HG02798 (cell line): ENCODE data around the gene TMEM126B.
"Not testable (repeated sequence)": the region's sequence is repeated elsewhere in the genome, so short reads cannot be mapped to it uniquely, and the experiment has no call there.

Experiments used
- ATAC-seq: cut with Tn5 transposase; IDR thresholded peaks from one replicate; pipeline ENCODE4 v1.9.1; 2021; ENCODE audit warnings: mild to moderate bottlenecking; ENCODE audit not compliant: unreplicated experiment, poor library complexity

TMEM126B gene

DNA sequence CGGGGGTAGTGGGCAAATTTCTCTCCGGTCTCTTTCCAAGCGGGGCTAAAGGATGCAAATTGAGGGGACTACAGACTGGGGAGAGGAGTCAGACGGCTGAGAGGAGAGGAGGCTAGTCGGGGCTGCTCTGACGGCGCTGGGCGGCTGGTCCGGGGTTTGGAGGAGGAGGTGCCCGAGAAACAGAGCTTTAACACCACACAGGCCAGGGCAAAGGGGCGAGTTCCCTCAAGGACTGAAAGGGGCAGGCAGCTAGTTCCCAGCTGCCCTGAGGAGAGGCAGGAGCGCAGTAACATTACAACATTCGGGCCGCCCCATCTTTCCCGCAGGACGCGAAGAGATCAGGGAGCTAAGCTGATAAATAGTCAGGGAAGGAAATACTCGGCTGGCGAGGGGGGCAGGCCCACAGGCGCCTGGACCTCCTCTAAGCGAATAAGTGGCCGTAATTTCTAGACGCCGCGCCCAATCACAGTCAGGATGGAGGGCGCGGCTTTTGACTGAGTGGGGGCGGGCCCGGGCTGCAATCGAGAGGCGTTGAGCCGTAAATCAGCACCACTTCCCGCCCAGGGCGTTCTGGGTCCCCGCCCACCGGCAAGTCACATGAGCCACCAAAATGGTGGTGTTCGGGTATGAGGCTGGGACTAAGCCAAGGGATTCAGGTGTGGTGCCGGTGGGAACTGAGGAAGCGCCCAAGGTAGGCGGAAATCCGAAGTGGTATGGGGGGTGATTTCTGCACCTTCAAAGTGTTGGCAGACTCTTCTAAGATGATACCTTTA is at the start of gene TMEM126B:
Gene TMEM126B, plus strand, starts transcription at position 596 of the 773 bp plus-strand sequence. Its CDS starts 15 bp downstream, at position 611.
- ATAC-seq = peak; percentile 100

DNA sequence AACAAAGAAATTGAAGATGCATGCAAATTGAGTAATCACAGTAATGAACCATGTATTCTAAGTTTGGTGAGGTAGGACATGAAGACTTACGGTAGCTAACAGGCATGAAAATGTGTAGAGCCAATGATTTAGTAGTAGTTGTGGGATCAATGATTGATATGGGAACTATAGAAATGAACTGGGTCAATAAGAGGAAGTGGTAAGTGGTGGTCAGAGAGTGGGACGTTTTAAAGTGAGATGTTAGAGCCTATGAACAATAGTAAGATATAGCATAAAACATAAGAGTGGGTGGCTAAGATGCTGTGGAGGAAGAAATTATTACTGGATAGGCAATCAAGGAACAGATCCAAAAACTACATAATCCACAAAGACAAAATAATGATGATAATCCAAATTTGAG is 46.3 kb upstream of the TMEM126B start:
- ATAC-seq = no peak

DNA sequence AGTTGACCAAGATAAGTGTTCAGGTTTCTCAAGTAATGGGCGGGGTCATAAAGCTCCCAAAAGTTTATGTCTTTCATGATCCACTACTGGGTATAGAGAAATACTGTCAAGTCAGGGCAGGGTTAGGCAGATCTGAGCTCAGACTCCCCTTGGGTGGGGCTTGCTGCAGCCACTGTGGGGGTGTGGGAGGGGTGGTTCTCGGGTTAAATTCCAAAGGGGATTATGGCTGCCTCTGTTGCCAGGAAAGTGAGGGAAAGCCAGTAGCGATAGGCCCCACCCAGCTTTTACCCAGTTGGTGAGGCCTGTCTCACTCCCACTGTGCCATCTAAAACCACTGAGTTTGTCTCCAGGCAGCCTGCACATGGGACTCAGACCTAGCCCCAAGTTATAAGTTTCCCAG is 39.0 kb upstream of the TMEM126B start:
- no peak for ATAC-seq

DNA sequence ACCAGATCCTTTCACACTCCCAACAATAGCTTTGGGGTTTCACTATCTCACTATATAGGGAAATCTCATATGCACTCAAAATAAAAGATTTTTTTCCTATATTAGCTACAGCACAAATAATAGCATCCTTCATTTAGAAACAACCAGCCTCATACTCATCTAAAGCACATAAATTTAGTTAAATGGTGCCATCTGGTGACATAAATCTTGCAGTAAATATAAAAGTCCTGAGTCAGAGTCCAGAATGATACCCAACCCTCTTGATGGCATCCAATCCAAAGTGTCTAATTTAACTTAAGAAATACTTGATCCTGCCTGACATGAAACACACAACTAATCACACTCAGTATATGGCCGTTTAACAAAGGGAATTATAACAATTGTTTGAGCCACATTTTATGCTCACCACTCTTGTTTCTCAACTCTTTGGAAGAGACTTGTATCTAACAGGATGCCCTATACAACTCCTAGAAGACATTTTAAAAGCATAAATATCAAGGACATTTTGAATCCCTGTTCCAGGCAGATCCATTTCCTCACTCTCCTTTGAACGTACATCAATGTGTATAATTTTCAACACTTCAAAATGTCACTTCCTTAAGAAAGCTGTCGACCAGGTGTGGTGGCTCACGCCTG is 37.4 kb upstream of the TMEM126B start:
- peak; percentile 46 for ATAC-seq

DNA sequence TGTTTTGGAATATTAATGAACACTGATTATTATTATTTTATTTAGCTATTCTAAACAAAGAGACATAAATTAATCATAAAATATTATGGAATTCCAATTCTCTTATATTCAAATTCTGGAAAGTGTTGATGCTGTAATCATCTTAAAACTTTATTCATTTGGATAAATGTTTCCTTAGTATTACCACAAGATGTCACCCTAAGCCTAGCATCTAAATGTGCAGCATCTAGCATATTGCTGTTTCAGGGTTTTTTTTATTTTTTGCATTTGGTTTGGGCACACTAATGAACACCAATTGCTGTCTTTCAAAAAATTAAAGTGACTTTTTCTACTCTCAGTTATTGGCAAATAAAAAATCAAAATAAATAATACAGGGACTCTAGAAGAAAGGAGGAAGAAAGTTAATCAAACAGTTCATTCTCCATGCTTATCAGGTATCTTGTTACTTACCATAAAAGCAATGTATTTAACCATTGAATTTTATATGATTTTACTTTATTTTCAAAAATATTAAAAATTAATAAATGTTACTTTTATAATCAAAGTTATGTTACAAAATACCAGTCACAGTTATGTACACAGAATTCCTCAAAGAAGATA is 33.0 kb upstream of the TMEM126B start:
- peak; percentile 70 for ATAC-seq

DNA sequence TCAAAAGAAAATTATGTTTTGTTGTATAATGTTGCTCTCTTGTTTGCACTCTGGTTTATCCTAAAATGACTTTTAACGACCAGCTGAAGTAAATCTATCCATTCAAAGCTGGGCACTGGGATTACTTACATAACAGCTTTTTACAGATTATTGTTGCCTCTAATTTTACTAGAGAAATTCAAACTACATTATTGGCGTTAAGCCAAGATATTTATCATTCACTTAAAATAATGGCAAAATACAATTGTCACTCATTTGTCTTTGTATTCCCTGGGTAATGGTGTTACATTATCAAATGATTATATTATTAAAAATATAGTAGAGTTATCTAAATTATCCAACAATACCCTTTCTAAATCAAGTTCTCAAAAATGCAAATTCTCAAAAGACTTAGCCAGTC is 31.5 kb upstream of the TMEM126B start:
- ATAC-seq = no peak

DNA sequence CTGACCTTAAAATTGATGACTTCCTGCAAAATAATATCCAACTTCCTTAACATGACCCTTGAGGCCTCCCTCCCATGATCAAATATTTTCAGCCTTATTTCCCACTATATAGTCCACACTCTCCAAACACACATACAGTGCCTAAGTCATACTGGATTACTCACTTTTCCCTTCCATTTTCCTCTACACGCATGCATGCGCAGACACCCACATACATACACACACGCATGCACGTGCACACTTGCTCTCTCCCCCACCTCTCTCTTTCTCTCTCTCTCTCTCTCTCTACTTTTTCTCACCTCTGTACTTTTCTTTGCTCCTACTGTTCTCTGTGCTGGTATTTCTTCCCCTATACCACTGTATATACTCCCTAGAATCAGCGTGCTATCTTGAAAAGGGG is 29.3 kb upstream of the TMEM126B start:
- no peak for ATAC-seq

DNA sequence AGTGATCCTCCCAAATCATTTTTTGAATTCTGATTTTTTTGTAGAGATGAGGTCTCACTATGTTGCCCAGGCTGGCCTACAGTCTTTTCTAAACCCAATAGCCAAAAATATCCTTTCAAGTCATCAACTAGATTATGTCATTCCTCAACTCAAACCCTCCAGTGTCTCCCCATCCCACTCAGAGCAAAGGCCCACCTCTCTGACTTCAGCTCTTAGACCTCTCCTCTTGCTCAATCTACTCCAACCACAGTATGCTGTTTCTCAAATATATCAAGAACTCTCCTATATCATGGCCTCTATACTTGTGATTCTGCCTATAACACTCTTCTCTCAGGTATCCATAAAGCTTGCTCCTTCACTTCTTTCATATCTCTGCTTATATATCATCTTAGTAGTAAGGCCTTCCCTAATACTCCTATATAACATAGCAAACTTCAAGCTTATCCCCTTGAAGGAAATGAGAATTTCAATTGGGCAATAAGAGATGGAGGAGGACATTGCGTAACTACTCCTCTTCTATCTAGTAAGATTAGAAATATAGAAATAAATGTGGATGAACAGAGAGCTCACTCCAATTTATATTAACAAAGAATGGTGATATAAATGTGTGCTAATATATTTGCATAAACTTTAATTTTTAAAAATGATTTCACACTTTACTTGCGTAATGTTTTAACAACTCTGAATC is 25.7 kb upstream of the TMEM126B start:
- no peak for ATAC-seq

DNA sequence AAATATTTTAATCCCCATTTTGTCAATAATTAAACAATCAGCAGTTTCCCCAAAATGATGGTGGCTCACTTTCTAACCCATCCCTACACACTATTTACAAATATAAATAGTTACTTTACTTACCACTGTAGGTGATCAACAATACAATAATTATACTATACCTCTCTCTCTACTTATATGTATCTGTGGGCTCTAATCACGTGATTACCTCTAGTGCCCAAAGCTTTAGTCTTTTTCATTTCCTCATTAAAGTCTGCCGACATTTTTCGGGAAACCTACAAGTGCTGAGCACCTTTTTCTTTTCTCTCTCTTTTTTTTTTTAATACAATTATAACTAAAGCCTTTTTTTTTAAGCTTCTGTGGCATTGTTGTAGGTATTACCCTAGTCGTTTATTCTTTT is 25.2 kb upstream of the TMEM126B start:
- no peak for ATAC-seq

DNA sequence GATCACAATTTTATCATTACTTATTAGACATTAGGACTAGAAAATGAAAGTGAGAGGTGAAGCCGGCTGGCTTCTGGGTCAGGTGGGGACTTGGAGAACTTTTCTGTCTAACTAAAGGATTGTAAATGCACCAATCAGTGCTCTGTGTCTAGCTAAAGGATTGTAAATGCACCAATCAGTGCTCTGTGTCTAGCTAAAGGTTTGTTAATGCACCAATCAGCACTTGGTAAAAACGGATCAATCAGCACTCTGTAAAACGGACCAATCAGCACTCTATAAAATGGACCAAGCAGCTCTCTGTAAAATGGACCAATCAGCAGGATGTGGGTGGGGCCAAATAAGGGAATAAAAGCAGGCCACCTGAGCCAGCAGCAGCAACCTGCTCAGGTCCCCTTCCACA is 22.2 kb upstream of the TMEM126B start:
- not testable (repeated sequence) for ATAC-seq

DNA sequence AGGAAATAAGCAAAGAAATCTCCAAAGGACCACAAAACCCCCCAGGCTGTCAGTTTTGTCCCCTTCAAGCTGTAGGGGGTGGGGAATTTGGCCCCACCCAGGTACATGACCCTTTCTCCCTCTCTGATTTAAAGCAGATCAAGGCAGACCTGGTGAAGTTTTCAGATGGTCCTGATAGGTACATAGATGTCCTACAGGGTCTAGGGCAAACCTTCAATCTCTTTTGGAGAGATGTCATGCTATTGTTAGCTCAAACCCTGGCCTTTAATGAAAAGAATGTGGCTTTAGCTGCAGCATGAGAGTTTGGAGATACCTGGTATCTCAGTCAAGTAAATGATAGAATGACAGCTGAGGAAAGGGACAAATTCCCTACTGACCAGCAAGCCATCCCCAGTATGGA is 19.8 kb upstream of the TMEM126B start:
- not testable (repeated sequence) for ATAC-seq

DNA sequence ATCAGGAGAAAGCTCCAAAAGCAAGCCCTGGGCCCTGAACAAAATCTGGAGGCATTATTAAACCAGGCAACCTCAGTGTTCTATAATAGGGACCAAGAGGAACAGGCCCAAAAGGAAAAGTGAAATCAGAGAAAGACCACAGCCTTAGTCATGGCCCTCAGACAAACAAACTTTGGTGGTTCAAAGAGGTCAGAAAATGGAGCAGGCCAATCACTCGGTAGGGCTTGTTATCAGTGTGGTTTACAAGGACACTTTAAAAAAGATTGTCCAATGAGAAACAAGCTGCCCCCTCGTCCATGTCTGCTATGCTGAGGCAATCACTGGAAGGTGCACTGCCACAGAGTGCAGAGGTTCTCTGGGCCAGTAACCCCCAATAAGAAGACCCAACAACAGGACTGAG is 19.1 kb upstream of the TMEM126B start:
- not testable (repeated sequence) for ATAC-seq

DNA sequence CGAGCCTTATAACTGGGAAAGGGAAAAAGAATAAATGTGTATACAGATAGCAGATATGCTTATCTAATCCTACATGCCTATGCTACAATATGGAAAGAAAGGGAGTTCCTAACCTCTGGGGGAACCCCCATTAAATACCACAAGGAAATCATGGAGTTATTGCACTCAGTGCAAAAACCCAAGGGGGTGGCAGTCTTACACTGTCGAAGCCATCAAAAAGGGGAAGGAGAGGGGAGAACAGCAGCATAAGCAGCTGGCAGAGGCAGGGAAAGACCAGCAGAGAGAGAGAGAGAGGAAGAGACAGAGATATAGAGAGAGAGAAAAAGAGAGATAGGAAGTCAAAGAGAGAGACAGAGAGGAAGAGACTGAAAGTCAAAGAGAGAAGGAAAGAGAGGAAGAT is 16.8 kb upstream of the TMEM126B start:
- not testable (repeated sequence) for ATAC-seq

DNA sequence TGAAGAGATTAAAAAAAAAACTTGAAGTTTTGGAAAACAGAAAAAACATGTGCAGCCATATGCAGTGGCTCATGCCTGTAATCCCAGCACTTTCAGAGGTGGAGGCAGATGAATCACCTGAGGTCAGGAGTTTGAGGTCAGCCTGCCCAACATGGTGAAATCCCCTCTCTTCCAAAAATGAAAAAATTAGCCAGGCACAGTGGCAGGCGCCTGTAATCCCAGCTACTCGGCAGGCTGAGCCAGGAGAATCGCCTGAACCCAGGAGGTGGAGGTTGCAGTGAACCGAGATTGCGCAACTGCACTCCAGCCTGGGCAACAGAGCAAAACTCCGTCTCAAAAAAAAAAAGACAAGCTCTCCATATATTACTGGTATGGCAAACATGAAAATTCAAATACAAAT is 8.9 kb upstream of the TMEM126B start:
- no peak for ATAC-seq

DNA sequence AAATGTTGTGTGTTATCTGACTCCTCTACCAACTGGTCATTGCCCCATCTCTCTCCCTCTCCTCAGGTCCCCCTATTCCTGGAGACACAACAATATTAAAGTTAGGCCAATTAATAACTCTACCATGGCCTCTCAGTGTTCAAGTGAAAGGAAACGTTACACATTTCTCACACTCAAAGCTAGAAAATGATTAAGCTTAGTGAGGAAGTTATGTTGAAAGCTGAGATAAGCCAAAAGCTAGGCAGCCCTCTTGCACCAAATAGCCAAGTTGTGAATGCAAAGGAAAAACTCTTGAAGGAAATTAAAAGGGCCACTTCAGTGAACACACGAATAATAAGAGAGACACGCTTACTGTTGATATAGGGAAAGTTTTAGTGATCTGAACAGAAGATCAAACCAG is 8.1 kb upstream of the TMEM126B start:
- no peak for ATAC-seq

DNA sequence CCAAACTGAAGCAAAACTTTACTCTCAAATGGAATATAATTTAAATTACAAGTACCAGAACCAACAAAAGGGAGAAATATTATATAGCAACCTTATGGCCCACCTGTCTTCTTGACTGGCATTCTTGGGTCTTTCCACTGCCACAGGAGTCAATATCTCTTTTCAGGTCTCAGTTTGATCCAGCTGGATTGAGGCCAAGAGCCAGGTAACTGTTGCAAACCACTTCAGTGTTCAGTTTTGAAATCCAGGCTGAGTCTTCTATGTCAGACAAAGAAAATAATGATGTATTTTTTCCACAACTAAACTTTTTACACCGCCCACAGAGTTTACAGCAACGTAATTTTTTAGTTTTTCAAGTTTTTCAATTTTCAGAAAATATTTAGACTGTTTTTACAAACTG is 1.9 kb upstream of the TMEM126B start:
- no peak for ATAC-seq

DNA sequence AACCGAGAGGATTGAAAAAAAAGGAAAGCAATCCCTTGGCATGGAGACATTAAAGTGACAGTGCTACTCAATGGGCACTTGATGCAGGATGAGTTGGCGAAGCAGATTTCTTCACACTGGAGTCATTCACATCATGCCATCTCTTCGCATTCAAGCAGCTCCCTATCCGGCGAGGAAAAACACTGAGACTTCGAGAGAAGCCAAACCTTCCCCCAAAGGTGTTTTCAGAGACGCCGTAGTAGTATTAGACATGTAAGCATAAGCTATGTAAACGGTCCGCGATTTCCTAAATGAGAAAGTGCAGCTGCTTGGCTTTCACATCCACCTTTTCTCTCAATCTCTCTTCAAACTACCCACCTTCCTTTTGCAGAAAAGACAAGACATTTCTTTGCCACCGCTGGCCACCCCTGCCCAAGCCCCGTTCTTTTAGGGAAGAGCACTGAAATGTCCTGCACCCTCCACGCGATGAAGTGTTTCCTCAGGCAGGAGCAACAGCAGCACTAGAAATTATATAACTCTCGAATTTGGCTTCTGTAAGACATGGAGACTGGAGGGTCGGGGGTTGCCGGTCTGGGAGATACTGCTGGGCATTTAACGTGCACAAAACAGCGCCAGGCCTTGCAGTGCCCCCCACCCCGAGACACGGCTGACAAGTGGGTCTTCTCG is 928 bp upstream of the TMEM126B start, which contains the start of gene DLG2:
Gene DLG2, minus strand, starts transcription at position 13 of the 666 bp plus-strand sequence.
- no peak for ATAC-seq

DNA sequence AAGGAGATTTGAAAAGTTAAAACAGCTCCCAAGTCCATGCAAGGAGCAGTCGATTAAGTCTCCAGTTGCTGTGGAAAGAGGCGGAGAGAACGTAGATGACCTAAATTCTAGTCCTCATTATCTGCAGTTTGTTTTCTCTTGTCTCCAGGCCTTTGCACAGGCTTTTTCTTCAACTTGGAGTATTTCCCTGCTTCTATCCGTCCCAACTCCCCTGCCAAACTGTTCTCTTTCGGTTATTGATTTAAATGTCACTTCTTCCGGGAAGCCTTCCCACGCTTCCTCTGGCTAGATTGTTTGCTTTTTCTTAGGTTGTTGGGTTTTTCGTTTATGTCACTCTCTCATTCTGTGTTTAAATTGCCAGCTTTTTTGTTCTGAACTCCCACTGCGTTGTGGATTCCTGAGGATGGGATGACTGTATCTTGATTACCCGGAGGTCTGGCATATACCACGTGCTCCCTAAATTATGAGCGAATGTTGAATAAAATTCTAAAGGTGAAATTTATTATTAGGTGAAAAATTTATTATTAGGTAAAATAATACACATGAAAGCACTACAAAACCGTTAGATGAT is 463 bp downstream of the TMEM126B start:
- ATAC-seq = peak; percentile 10

DNA sequence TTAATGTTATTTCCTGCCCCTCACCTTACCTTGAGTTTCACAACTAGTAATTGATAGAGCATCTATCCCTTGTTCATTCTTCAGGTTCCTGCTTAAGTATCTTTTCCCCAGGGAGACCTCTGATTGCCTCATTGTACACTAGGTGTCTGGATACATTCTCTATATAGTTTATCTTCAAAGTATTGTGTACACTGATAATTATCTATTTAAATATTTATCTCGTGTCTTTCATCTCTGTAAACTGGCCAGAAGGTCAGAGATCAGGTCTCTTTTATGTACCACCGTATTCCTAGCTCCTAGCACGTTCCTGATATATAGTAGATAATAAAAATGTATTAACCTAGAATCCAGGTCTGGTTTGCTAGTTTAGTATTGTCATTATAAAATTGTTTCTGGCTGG is 6.4 kb downstream of the TMEM126B start:
- no peak for ATAC-seq

DNA sequence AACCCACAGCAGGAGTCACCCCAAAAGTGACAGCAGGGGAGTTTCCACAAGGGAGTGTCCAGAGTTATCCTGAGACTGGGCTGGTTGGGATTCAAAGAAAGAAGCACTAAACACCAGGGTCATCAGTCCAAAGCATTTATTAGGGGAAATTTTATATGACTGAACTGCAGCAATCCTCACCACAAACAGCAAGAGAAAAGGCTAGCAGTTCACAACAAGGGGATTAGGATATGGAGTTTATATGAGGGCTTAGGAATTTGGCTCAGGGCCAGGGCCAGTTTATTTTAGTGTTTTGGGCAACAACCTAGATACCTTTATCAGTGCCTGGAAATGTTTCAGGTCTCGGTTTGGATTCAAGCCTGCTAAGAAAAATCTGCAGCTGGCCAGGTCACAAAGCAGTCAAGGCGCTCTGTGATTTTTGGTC is 14.8 kb downstream of the TMEM126B start:
- ATAC-seq = no peak
